ENCODE measurements around the gene HDAC4. TPM values are rescaled to one million over a fixed set of nuclear protein-coding genes. Genes with fewer than 3 reads are reported as not detected.

Gene HDAC4
- polyA plus RNA-seq, 1 donor (not counting 4 experiments of a cell fraction or from before 2014, with no cell fraction given) = 2.9 TPM

- no peaks in the 10 kb centered on the region for H3K27me3 ChIP-seq (ENCODE audit: control insufficient read depth, extremely low read depth, insufficient read depth, low read length)
- peaks cover 0 to 5% of the 10 kb centered on the region in 2 experiments for H3K36me3 ChIP-seq (ENCODE audit: control insufficient read depth in 2 of 2, extremely low read depth in 1 of 2, insufficient read depth in 2 of 2, low read length in 2 of 2)
- H3K4me2 ChIP-seq (ENCODE audit: control insufficient read depth, extremely low read depth, insufficient read depth, low read depth, low read length) = no peak overlapping the region
- dilution Hi-C loops (cut with MboI; ENCODE audit: extremely low pct_ligation_motif_present, low sequenced_read_pairs) = no loop called here
- no peaks in the 10 kb centered on the region for H3K79me2 ChIP-seq (ENCODE audit: control insufficient read depth, insufficient read depth, low read length)
- no peaks in the 10 kb centered on the region for H3K4me1 ChIP-seq (ENCODE audit: control insufficient read depth, extremely low read depth, insufficient read depth, low read length)
- H3K27ac ChIP-seq (ENCODE audit: control insufficient read depth, insufficient read depth, low read length) = no peak overlapping the region
- no peaks in the 10 kb centered on the region for H3K9me3 ChIP-seq (ENCODE audit: control insufficient read depth, low read depth, low read length)
- no peak for TF ChIP-seq EZH2 (IDR thresholded peaks at IDR 0.05; ENCODE audit: low read length)
- no peaks in the 10 kb centered on the region for H3K9me1 ChIP-seq (ENCODE audit: control insufficient read depth, extremely low read depth, insufficient read depth, low read length)
- H4K20me1 ChIP-seq (ENCODE audit: control insufficient read depth, extremely low read depth, insufficient read depth, low read length) = no peaks in the 10 kb centered on the region
- no peak for FAIRE-seq
- H3K4me3 ChIP-seq (ENCODE audit: control insufficient read depth in 2 of 3, extremely low read depth in 1 of 3, insufficient read depth in 2 of 3, low read depth in 1 of 3, low read length in 3 of 3) = no peak overlapping the region
- DNase-seq (ENCODE audit: low read depth, low spot score) = no peak
- H2AFZ ChIP-seq (ENCODE audit: control insufficient read depth, low read length) = no peak overlapping the region
- H3K9ac ChIP-seq (ENCODE audit: control insufficient read depth, extremely low read depth, insufficient read depth, low read length) = no peak overlapping the region
Observed at GRCh38 chr2:239146011-239146641, 254.7 kb downstream of the HDAC4 start.

GRCh38 chr2:239145601-239146000 lies 255.2 kb downstream of the HDAC4 start:
- Histone ChIP-seq H3K9ac (ENCODE audit: control insufficient read depth, extremely low read depth, insufficient read depth, low read length) (no peak overlapping the region), H3K36me3 (ENCODE audit: control insufficient read depth in 2 of 2, extremely low read depth in 1 of 2, insufficient read depth in 2 of 2, low read length in 2 of 2) (peaks cover 0 to 5% of the 10 kb centered on the region in 2 experiments), H2AFZ (ENCODE audit: control insufficient read depth, low read length) (no peak overlapping the region), H3K9me1 (ENCODE audit: control insufficient read depth, extremely low read depth, insufficient read depth, low read length) (no peaks in the 10 kb centered on the region), H3K9me3 (ENCODE audit: control insufficient read depth, low read depth, low read length) (no peaks in the 10 kb centered on the region), H3K27me3 (ENCODE audit: control insufficient read depth, extremely low read depth, insufficient read depth, low read length) (no peaks in the 10 kb centered on the region), H3K4me2 (ENCODE audit: control insufficient read depth, extremely low read depth, insufficient read depth, low read depth, low read length) (no peak overlapping the region), H4K20me1 (ENCODE audit: control insufficient read depth, extremely low read depth, insufficient read depth, low read length) (no peaks in the 10 kb centered on the region), H3K27ac (ENCODE audit: control insufficient read depth, insufficient read depth, low read length) (no peak overlapping the region), H3K4me1 (ENCODE audit: control insufficient read depth, extremely low read depth, insufficient read depth, low read length) (no peaks in the 10 kb centered on the region), H3K4me3 (ENCODE audit: control insufficient read depth in 2 of 3, extremely low read depth in 1 of 3, insufficient read depth in 2 of 3, low read depth in 1 of 3, low read length in 3 of 3) (no peak overlapping the region), H3K79me2 (ENCODE audit: control insufficient read depth, insufficient read depth, low read length) (no peaks in the 10 kb centered on the region)
- FAIRE-seq = no peak
- dilution Hi-C loops (cut with MboI; ENCODE audit: extremely low pct_ligation_motif_present, low sequenced_read_pairs) = no loop called here
- TF ChIP-seq CTCF (optimal IDR thresholded peaks at IDR 0.05 in 1 of 3, IDR thresholded peaks at IDR 0.05 in 1 of 3, conservative IDR thresholded peaks at IDR 0.05 in 1 of 3; ENCODE audit: extremely low read depth in 1 of 3, insufficient read depth in 2 of 3, low read length in 3 of 3) (no peak), EZH2 (IDR thresholded peaks at IDR 0.05; ENCODE audit: low read length) (no peak)
- no peak for DNase-seq (ENCODE audit: low read depth, low spot score)

GRCh38 chr2:239145106-239145505 lies 255.7 kb downstream of the HDAC4 start:
- H3K27me3 ChIP-seq (ENCODE audit: control insufficient read depth, extremely low read depth, insufficient read depth, low read length) = no peaks in the 10 kb centered on the region
- H3K27ac ChIP-seq (ENCODE audit: control insufficient read depth, insufficient read depth, low read length) = no peak overlapping the region
- no peaks in the 10 kb centered on the region for H3K4me1 ChIP-seq (ENCODE audit: control insufficient read depth, extremely low read depth, insufficient read depth, low read length)
- H3K36me3 ChIP-seq (ENCODE audit: control insufficient read depth in 2 of 2, extremely low read depth in 1 of 2, insufficient read depth in 2 of 2, low read length in 2 of 2) = peaks cover 0 to 5% of the 10 kb centered on the region in 2 experiments
- no peak overlapping the region for H3K9ac ChIP-seq (ENCODE audit: control insufficient read depth, extremely low read depth, insufficient read depth, low read length)
- no peak overlapping the region for H2AFZ ChIP-seq (ENCODE audit: control insufficient read depth, low read length)
- DNase-seq (ENCODE audit: low read depth, low spot score) = no peak
- no peaks in the 10 kb centered on the region for H4K20me1 ChIP-seq (ENCODE audit: control insufficient read depth, extremely low read depth, insufficient read depth, low read length)
- FAIRE-seq = no peak
- H3K9me3 ChIP-seq (ENCODE audit: control insufficient read depth, low read depth, low read length) = no peaks in the 10 kb centered on the region
- dilution Hi-C loops (cut with MboI; ENCODE audit: extremely low pct_ligation_motif_present, low sequenced_read_pairs) = no loop called here
- H3K79me2 ChIP-seq (ENCODE audit: control insufficient read depth, insufficient read depth, low read length) = no peaks in the 10 kb centered on the region
- TF ChIP-seq EZH2 (IDR thresholded peaks at IDR 0.05; ENCODE audit: low read length) = no peak
- TF ChIP-seq CTCF (optimal IDR thresholded peaks at IDR 0.05 in 1 of 3, IDR thresholded peaks at IDR 0.05 in 1 of 3, conservative IDR thresholded peaks at IDR 0.05 in 1 of 3; ENCODE audit: extremely low read depth in 1 of 3, insufficient read depth in 2 of 3, low read length in 3 of 3) = no peak
- no peak overlapping the region for H3K4me2 ChIP-seq (ENCODE audit: control insufficient read depth, extremely low read depth, insufficient read depth, low read depth, low read length)
- H3K4me3 ChIP-seq (ENCODE audit: control insufficient read depth in 2 of 3, extremely low read depth in 1 of 3, insufficient read depth in 2 of 3, low read depth in 1 of 3, low read length in 3 of 3) = no peak overlapping the region
- H3K9me1 ChIP-seq (ENCODE audit: control insufficient read depth, extremely low read depth, insufficient read depth, low read length) = no peaks in the 10 kb centered on the region
